HG02642 (cell line): ENCODE results near the gene CSKMT.
"Not testable (repeated sequence)": the region's sequence is repeated elsewhere in the genome, so short reads cannot be mapped to it uniquely, and the experiment has no call there.

Source experiments
- ATAC-seq: cut with Tn5 transposase; IDR thresholded peaks from one replicate; pipeline ENCODE4 v1.9.1; 2021; ENCODE audit warnings: mild to moderate bottlenecking; ENCODE audit not compliant: unreplicated experiment, poor library complexity

The CSKMT gene

GRCh38 chr11:62682518-62682917 is 17.4 kb downstream of the CSKMT start:
- ATAC-seq: no peak

GRCh38 chr11:62687508-62688396 is 22.6 kb downstream of the CSKMT start:
- ATAC-seq: no peak

- no peak for ATAC-seq
Measured at GRCh38 chr11:62688491-62688890, 23.4 kb downstream of the CSKMT start.

DNA sequence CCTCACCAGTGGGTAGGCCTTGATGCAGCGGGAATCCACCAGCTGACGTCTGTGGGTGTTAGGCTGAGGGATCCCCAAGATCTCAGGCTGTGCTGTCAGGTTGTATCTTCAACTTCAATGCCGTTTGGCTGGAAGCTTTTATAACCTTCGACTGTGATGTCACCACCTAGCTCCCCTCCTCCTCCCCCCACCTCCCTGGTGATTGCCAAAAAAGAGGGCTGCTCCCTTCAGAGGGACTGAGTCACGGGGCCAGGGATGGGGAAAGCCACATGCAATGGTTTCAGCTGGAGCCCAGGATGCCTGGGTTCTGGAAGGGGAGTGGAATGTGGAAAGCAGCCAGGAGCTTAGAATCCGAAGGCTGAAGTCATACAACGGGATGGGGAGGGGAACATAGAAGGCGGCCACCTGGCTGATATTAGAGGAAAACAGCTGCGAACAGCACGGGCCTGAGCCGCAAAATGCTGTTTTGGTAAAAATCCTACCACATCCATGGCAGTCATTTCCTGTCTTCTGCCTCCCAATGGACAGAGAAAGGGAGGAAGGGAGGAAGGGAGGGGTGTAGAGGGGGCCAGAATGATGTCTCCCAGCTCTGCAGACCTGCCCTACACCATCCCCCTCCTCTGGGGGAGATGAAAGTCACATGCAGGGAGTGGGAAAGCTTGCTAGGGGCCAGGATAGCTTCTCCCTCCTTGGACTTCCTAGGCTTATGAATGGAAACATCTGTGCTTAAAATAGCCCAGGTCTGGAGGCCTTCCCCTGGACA is 24.5 kb downstream of the CSKMT start, which contains the start of gene LRRN4CL:
Gene LRRN4CL, minus strand, starts transcription at position 110 of the 763 bp plus-strand sequence. CDS start 1,022 bp downstream, outside the sequence.
- ATAC-seq: no peak

DNA sequence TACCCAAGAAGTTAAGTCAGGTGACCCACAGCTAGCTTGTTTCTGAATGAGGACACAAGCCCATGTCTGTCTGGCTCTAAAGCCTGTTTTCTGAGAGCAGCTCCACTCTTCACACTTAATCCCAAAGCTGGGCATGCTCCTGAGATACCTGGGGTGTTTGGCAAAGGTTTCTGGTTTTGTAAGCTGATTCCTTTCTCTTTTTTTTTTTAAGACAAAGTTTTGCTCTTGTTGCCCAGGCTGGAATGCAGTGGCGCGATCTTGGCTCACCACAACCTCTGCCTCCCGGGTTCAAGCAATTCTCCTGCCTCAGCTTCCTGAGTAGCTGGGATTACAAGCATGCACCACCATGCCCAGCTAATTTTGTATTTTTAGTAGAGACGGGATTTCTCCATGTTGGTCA is 28.5 kb downstream of the CSKMT start:
- not testable (repeated sequence) for ATAC-seq

GRCh38 chr11:62694455-62695167 is 29.5 kb downstream of the CSKMT start:
- ATAC-seq: no peak

DNA sequence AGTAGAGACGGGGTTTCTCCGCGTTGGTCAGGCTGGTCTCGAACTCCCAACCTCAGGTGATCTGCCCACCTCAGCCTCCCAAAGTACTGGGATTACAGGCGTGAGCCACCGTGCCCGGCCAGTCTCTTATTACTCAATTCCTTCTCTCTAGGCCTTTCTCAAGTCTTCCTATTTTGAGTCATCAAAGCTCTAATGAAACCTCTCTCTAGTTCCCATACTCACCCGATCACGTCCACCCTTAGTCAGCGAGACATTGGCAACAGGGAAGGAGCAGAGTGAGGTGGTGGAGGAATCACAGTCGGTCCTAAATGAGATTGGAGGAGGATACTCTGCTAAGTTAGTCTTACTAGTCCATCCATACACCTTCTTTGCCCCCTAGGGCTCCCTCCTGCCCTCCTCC is 37.1 kb downstream of the CSKMT start:
- no peak for ATAC-seq

- not testable (repeated sequence) for ATAC-seq
Measured at GRCh38 chr11:62703921-62704320, 38.8 kb downstream of the CSKMT start.

DNA sequence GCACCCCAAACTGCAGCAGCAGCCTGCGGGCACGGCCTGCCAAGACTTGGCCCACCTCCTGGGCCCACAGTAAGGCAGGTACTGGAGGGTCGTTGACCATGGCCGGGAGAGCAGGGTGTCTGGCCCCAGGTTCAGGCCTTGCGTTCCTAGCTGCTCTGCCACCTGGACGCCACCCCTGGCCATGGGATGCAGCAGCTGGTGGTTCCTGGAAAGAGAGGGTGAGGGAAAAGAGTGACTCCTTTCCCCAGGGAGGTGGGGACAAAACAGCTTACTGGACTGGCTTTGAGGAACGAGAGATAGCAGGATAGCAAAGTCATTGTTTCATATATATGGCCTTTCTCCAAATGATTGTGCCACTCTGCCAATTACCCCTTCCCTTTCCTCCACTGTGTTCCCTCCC is 40.3 kb downstream of the CSKMT start:
- ATAC-seq: no peak

- peak; percentile 63 for ATAC-seq
Measured at GRCh38 chr11:62705880-62706849, 41.1 kb downstream of the CSKMT start.

DNA sequence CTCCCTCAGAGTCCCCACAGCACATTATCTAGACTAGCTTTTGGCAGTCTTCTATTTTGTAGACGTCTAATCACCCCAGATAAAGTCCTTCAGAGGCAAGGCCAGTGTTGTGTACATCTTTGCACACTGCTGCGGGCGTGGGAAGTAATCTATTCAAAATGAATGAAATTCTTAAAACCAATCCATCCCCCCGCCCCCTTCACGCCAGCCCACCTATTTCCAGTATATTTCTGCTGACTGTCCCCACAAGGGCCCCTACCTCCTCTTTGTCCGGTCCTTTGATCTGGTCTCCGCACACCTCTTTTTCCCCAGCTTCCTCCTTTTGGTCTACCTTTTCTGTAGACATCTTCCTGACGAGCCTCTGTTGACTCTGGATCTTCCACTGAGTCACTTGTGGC is 41.7 kb downstream of the CSKMT start:
- no peak for ATAC-seq

GRCh38 chr11:62707277-62707861 is 42.3 kb downstream of the CSKMT start, which contains the start of the genes BSCL2 and GNG3:
TSS of gene BSCL2 (minus strand) at chr11:62707424. CDS start at chr11:62707195, 229 bp downstream.
TSS of gene GNG3 (plus strand) at chr11:62707676. CDS start at chr11:62708296, 620 bp downstream.
- ATAC-seq: no peak

GRCh38 chr11:62708392-62708791 is 43.3 kb downstream of the CSKMT start:
- ATAC-seq: no peak

GRCh38 chr11:62708793-62709192 is 43.7 kb downstream of the CSKMT start:
- no peak for ATAC-seq

DNA sequence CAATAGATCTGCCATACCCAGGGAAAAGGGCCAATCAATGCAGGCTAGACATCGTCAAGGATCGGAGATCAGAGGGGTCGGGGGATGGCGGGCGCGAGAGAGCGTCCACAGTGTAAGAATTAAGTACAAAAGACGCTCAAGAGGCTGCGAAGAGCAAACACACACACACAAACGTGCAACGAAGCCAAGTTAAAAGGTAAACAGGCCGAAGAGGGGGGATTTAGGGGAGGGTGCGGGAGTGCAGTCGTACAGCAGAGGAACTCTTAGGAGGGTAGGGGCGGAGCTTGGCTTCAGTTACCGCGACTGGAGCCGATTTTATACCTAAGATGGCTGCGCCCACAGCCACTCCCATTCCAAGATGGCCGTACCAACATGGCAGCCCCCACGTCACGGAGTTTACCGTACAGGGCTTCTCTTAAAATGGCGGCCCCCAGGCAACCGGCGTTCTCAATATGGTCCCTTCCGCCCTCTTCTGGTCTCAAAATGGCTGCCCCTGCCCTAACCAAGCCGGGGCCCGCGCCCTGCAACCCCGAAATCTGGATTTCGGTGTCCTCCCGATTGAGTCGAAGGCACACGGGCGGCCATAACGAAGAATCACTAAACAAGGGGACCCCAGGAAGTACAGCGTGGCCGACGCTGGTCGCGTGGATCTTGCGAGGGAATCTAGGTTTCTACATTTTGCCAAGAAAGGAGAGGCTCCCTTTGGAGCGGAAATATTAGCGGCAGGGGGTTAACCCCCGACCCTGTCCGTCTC is 44.3 kb downstream of the CSKMT start:
- peak; percentile 75 for ATAC-seq

DNA sequence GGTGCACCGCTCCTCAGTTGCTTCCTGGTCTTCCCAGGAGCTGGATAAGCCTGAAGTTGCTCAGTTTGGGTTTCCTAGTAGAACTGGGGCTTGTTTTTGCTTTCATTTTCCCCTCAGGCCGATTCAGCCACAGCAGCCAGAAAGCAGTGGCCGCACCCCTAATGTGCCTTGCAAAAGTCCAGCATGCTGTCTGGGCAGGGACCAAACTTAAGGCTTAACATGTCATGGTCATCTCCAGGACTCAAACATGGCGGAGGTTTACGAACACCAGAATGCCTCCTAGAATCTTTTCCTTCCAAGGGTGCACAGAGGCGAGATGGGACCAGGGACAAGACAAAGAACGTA is 44.9 kb downstream of the CSKMT start:
- ATAC-seq: peak; percentile 2

GRCh38 chr11:62712276-62712812 is 47.2 kb downstream of the CSKMT start:
- ATAC-seq: no peak

- no peak for ATAC-seq
Measured at GRCh38 chr11:62712861-62713260, 47.7 kb downstream of the CSKMT start.
